Measurements from ENCODE around the gene PSMA6. TPM values are rescaled to one million over a fixed set of nuclear protein-coding genes. Genes with fewer than 3 reads are reported as not detected.

PSMA6 gene
- total RNA-seq, 1 experiment from 2014 or later, result 80.3 TPM

GRCh38 chr14:35366056-35366451 lies 73.9 kb downstream of the PSMA6 start:
- no peak for DNase-seq (ENCODE audit: low spot score)

- no peak for DNase-seq (ENCODE audit: low spot score)
Measured at GRCh38 chr14:35366521-35366976, 74.4 kb downstream of the PSMA6 start.

GRCh38 chr14:35367056-35367372 lies 74.8 kb downstream of the PSMA6 start:
- DNase-seq (ENCODE audit: low spot score), result no peak

Other genes starting within 250 kb of the PSMA6 start
- gene FAM177A1, start 246.1 kb upstream of the PSMA6 start, total RNA-seq (2014; rRNA removed; shearing (Covaris generic)), result 34.8 and 35.3 TPM in 2 replicates
- gene PPP2R3C, start 170.4 kb upstream of the PSMA6 start, total RNA-seq (2014; rRNA removed; shearing (Covaris generic)), result 10.9 and 11.0 TPM in 2 replicates
- gene PRORP, start 169.8 kb upstream of the PSMA6 start, total RNA-seq (2014; rRNA removed; shearing (Covaris generic)), result 14.0 and 18.6 TPM in 2 replicates
- 116 and 137 TPM in 2 replicates for gene NFKBIA, start 112.4 kb downstream of the PSMA6 start, total RNA-seq (2014; rRNA removed; shearing (Covaris generic))
- gene INSM2, start 241.8 kb downstream of the PSMA6 start, total RNA-seq (2014; rRNA removed; shearing (Covaris generic)), result 0.08 TPM in 1 of 2 replicates, not detected in the other

Measured in HT-29 (cell line).